NK-92 (cell line): ENCODE data around the gene SLTM.
"Not testable (repeated sequence)": the region's sequence is repeated elsewhere in the genome, so short reads cannot be mapped to it uniquely, and the experiment has no call there.

ENCODE experiments used
- DNase-seq: peaks from one replicate; lab custom pipeline; 2025; ENCODE audit not compliant: unreplicated experiment; lab: John Stamatoyannopoulos, UW

Gene SLTM

DNA sequence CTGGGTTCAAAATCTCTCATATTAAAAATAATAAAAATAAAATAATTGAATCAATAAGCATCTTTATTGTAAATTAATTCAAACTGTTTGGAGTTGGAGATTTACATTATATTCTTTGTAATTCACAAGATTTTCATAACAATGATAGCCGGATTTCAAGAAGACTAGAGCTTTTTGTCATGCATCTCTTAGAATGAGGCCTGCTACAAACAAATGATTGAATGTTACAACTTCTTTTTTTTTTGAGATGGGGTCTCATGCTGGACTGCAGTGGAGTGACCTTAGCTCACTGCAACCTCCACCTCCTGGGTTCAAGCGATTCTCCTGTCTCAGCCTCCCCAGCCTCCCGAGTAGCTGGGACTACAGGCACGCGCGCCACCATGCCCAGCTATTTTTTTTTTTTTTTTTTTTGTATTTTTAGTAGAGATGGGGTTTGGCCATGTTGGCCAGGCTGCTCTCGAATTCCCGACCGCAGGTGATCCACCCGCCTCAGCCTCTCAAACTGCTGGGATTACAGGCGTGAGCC lies 3.5 kb downstream of the SLTM start:
- DNase-seq, result no peak

- DNase-seq, result no peak
Measured at GRCh38 chr15:58926823-58927222, 6.7 kb downstream of the SLTM start.

- DNase-seq, result no peak
Measured at GRCh38 chr15:58924327-58924726, 9.2 kb downstream of the SLTM start.

- DNase-seq, result no peak
Measured at GRCh38 chr15:58923696-58924300, 9.7 kb downstream of the SLTM start.

- DNase-seq, result no peak
Measured at GRCh38 chr15:58923284-58923683, 10.2 kb downstream of the SLTM start.

DNA sequence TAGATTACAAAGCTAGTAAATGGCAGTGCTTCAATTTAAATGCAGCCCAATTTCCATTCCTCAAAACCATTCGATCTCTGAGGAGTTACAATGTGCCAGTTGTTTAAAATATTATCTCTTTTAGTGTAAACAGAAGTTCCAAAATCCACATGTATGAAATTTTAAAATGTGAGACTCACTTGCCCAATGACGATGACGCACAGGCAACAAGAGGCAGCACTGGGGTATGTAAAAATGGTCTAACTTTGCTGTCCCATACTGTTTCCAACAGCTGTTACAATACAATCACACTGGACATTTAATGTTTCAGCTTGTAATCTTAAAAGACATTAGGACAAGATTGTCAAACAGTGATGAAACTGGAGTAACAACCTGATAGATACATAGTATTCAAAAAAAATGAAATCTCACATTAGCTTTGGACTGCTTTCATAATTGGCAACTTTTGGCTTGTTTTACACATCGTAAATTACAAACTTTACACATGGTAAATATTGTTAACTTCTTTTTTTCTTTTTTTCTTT lies 12.2 kb downstream of the SLTM start:
- DNase-seq, result no peak

DNA sequence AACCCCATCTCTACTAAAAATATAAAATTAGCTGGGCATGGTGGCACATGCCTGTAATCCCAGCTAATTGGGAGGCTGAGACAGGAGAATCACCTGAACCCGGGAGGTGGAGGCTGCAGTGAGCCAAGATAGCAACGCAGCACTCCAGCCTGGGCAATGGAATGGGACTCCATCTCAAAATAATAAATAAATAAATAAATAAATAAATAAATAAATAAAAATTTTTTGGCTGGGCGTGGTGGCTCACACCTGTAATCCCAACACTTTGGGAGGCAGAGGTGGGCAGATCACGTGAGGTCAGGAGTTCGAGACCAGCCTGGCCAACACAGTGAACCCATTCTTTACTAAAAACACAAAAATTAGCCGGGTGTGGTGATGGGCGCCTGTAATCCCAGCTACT lies 13.0 kb downstream of the SLTM start:
- not testable (repeated sequence) for DNase-seq

GRCh38 chr15:58919232-58919631 lies 14.2 kb downstream of the SLTM start:
- DNase-seq, result no peak

DNA sequence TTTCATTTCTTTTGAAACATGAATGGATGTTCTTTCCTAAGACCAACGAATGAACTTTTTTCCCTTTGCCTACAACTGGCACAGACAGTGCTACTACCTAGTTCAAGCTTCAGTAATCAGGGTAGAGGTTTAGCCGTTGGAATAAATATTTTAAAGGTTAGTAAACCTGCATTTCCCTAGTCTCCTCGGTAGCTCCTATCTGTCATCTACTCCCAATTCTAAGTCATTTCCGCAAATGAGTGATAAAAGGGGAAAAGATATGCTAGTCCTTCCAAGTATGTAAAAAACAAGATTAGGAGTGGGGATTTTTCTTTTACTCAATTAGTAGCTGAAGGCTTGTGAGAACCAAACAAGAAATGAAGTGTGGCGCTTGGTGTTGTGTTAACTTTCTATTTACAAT lies 15.2 kb downstream of the SLTM start:
- DNase-seq, result no peak

GRCh38 chr15:58917613-58918129 lies 15.8 kb downstream of the SLTM start:
- DNase-seq, result not testable (repeated sequence)

GRCh38 chr15:58916962-58917361 lies 16.5 kb downstream of the SLTM start:
- DNase-seq, result no peak

- DNase-seq, result no peak
Measured at GRCh38 chr15:58910456-58910855, 23.0 kb downstream of the SLTM start.

GRCh38 chr15:58909616-58910015 lies 23.9 kb downstream of the SLTM start:
- DNase-seq, result no peak

- DNase-seq, result no peak
Measured at GRCh38 chr15:58908550-58909309, 24.7 kb downstream of the SLTM start.

GRCh38 chr15:58900631-58901030 lies 32.8 kb downstream of the SLTM start:
- no peak for DNase-seq

GRCh38 chr15:58898150-58898680 lies 35.3 kb downstream of the SLTM start:
- DNase-seq, result no peak

- no peak for DNase-seq
Measured at GRCh38 chr15:58889363-58889762, 44.1 kb downstream of the SLTM start.

GRCh38 chr15:58886921-58887320 lies 46.6 kb downstream of the SLTM start:
- no peak for DNase-seq

- DNase-seq, result not testable (repeated sequence)
Measured at GRCh38 chr15:58883926-58884325, 49.6 kb downstream of the SLTM start.

GRCh38 chr15:58882243-58882642 lies 51.2 kb downstream of the SLTM start:
- DNase-seq, result no peak

- no peak for DNase-seq
Measured at GRCh38 chr15:58880320-58880719, 53.2 kb downstream of the SLTM start.
